Thymus (tissue), 11 donors: ENCODE measurements around the gene BRD3. TPM values are rescaled to one million over a fixed set of nuclear protein-coding genes. Genes with fewer than 3 reads are reported as not detected.
"Not testable (repeated sequence)": the region's sequence is repeated elsewhere in the genome, so short reads cannot be mapped to it uniquely, and the experiment has no call there.

Source experiments
- DNase-seq, 9 donors: peaks; one replicate each; pipeline ENCODE4 v3.0.0-alpha.2; 2013; ENCODE audit warnings: low spot score in 9 of 9, low read depth in 6 of 9, missing footprints in 1 of 9
- H3K27ac ChIP-seq, 2 donors: one replicate each; pipeline ENCODE4 v1.5.1; 2013; ENCODE audit warnings: control low read depth in 1 of 2, low read depth in 1 of 2, low read length in 1 of 2, mild to moderate bottlenecking in 1 of 2, moderate library complexity in 1 of 2
- H3K27me3 ChIP-seq, 2 donors: one replicate each; pipeline ENCODE4 v1.5.1; 2013; ENCODE audit warnings: low read length in 1 of 2; ENCODE audit not compliant: control insufficient read depth in 2 of 2, insufficient read depth in 1 of 2
- H3K36me3 ChIP-seq, 2 donors: one replicate each; pipeline ENCODE4 v1.5.1; 2013; ENCODE audit warnings: low read length in 1 of 2, mild to moderate bottlenecking in 1 of 2, moderate library complexity in 1 of 2; ENCODE audit not compliant: control insufficient read depth in 2 of 2, insufficient read depth in 2 of 2
- H3K4me1 ChIP-seq, 2 donors: one replicate each; pipeline ENCODE4 v1.5.1; 2013; ENCODE audit warnings: low read length in 2 of 2; ENCODE audit not compliant: control insufficient read depth in 2 of 2, insufficient read depth in 2 of 2
- H3K4me3 ChIP-seq, 2 donors: one replicate each; pipeline ENCODE4 v1.5.1; 2013; ENCODE audit warnings: low read length in 2 of 2, control low read depth in 1 of 2, mild to moderate bottlenecking in 1 of 2
- H3K9me3 ChIP-seq, 2 donors: one replicate each; pipeline ENCODE4 v1.5.1; 2013; ENCODE audit warnings: low read length in 1 of 2, mild to moderate bottlenecking in 1 of 2; ENCODE audit not compliant: control insufficient read depth in 2 of 2, insufficient read depth in 1 of 2
- WGBS: extraction: QIAGEN DNeasy Blood & Tissue Kit; methylation state at CpG from one replicate; pipeline ENCODE4 v1.1.7; 2013; 5-methylcytosine and 5-hydroxymethylcytosine counted together
- polyA plus RNA-seq: library from polyadenylated mRNA; stranded (reverse); fragments of 200-250 nt; gene quantifications from one replicate; pipeline ENCODE4 v1.2.3, GENCODE V29; 2013
- total RNA-seq: library from RNA; stranded (reverse); fragments of 120-200 nt; gene quantifications from one replicate; pipeline ENCODE4 v1.2.4, GENCODE V29; 2013
- donor health status: healthy.

BRD3 gene
- total and polyA plus RNA-seq, 2 donors = 6.4 to 14.5 TPM

- Histone ChIP-seq H3K4me3 (peak overlapping the region in 1 of 2 donors; percentile 71), H3K4me1 (peaks cover 15 to 19% of the 10 kb centered on the region in 2 donors), H3K9me3 (no peaks in the 10 kb centered on the region), H3K27me3 (peaks cover 34 to 47% of the 10 kb centered on the region in 2 donors), H3K27ac (no peak overlapping the region), H3K36me3 (no peaks in the 10 kb centered on the region)
- no peak for DNase-seq
- WGBS = 77% methylated on average over 16 of the region's 16 CpGs
Measured at GRCh38 chr9:133993635-133994253, 74.1 kb downstream of the BRD3 start.

GRCh38 chr9:133992780-133993634, 74.8 kb downstream of the BRD3 start:
- Histone ChIP-seq H3K36me3 (no peaks in the 10 kb centered on the region), H3K27me3 (peaks cover 34 to 48% of the 10 kb centered on the region in 2 donors), H3K27ac (peak overlapping the region; percentile 37 to 81), H3K9me3 (no peaks in the 10 kb centered on the region), H3K4me1 (peaks cover 15 to 19% of the 10 kb centered on the region in 2 donors), H3K4me3 (peak overlapping the region; percentile 71 to 85)
- WGBS = 1% methylated on average over 72 of the region's 74 CpGs
- peak in 8 of 9 donors; percentile 45 to 83 (median 68) for DNase-seq

GRCh38 chr9:133991964-133992779, 75.7 kb downstream of the BRD3 start, which contains the start of gene VAV2:
Gene VAV2, minus strand, starts transcription at chr9:133992324. Its CDS starts 46 bp downstream, at chr9:133992278.
- peak in 5 of 9 donors; percentile 10 to 54 (median 32) for DNase-seq
- Histone ChIP-seq H3K27me3 (peaks cover 34 to 48% of the 10 kb centered on the region in 2 donors), H3K36me3 (no peaks in the 10 kb centered on the region), H3K9me3 (no peaks in the 10 kb centered on the region), H3K27ac (peak within 1 kb of the TSS; percentile 37 to 81), H3K4me3 (peak within 1 kb of the TSS; percentile 71 to 85), H3K4me1 (peaks cover 15 to 19% of the 10 kb centered on the region in 2 donors)
- under 1% methylated on average over 124 of the region's 124 CpGs for WGBS

GRCh38 chr9:133991214-133991921, 76.5 kb downstream of the BRD3 start:
- H3K27me3 ChIP-seq = peaks cover 34 to 46% of the 10 kb centered on the region in 2 donors
- H3K36me3 ChIP-seq = no peaks in the 10 kb centered on the region
- H3K4me1 ChIP-seq = peaks cover 15 to 19% of the 10 kb centered on the region in 2 donors
- 4% methylated on average over 82 of the region's 82 CpGs for WGBS
- H3K4me3 ChIP-seq = peak overlapping the region in 1 of 2 donors; percentile 85
- no peak overlapping the region for H3K27ac ChIP-seq
- no peak for DNase-seq
- no peaks in the 10 kb centered on the region for H3K9me3 ChIP-seq

- no peaks in the 10 kb centered on the region for H3K36me3 ChIP-seq
- peak overlapping the region in 1 of 2 donors; percentile 85 for H3K4me3 ChIP-seq
- WGBS = 58% methylated on average over 31 of the region's 31 CpGs
- no peak overlapping the region for H3K27ac ChIP-seq
- no peaks in the 10 kb centered on the region for H3K9me3 ChIP-seq
- peaks cover 34 to 46% of the 10 kb centered on the region in 2 donors for H3K27me3 ChIP-seq
- H3K4me1 ChIP-seq = peaks cover 15 to 19% of the 10 kb centered on the region in 2 donors
- DNase-seq = no peak
Measured at GRCh38 chr9:133990366-133991213, 77.2 kb downstream of the BRD3 start.

GRCh38 chr9:133989625-133990365, 78.0 kb downstream of the BRD3 start:
- Histone ChIP-seq H3K4me1 (peaks cover 15 to 19% of the 10 kb centered on the region in 2 donors), H3K36me3 (no peaks in the 10 kb centered on the region), H3K27me3 (peaks cover 34 to 44% of the 10 kb centered on the region in 2 donors), H3K27ac (no peak overlapping the region), H3K9me3 (no peaks in the 10 kb centered on the region), H3K4me3 (no peak overlapping the region)
- no peak for DNase-seq
- 90% methylated on average over 24 of the region's 24 CpGs for WGBS

- Histone ChIP-seq H3K27me3 (peaks cover 34 to 39% of the 10 kb centered on the region in 2 donors), H3K4me1 (peaks cover 15 to 17% of the 10 kb centered on the region in 2 donors)
- not testable (repeated sequence) for H3K27ac ChIP-seq, DNase-seq, H3K36me3 ChIP-seq, H3K9me3 ChIP-seq, H3K4me3 ChIP-seq
- WGBS = 97% methylated on average over 14 of the region's 14 CpGs
Measured at GRCh38 chr9:133988771-133989170, 79.1 kb downstream of the BRD3 start.
